Endometrial microvascular endothelial cells (primary cell): ENCODE data around the gene IFNA6. TPM values are rescaled to one million over a fixed set of nuclear protein-coding genes. Genes with fewer than 3 reads are reported as not detected.

Source experiments
- total RNA-seq: library from RNA; depleted of rRNA; stranded (reverse); fragments of >200 nt; gene quantifications from one replicate; pipeline ENCODE4 v1.2.3, GENCODE V29; 2015; ENCODE audit errors: inconsistent ontology term

Gene IFNA6
- total RNA-seq, 1 donor from 2014 or later: not detected

Other genes starting within 250 kb of the IFNA6 start
- gene IFNW1, start 209.1 kb downstream of the IFNA6 start, total RNA-seq: not detected
- not detected for gene IFNA21, start 184.2 kb downstream of the IFNA6 start, total RNA-seq
- gene IFNA4, start 163.3 kb downstream of the IFNA6 start, total RNA-seq: not detected
- gene IFNA7, start 148.7 kb downstream of the IFNA6 start, total RNA-seq: not detected
- gene IFNA10, start 143.7 kb downstream of the IFNA6 start, total RNA-seq: not detected
- not detected for gene IFNA16, start 133.6 kb downstream of the IFNA6 start, total RNA-seq
- not detected for gene IFNA17, start 122.7 kb downstream of the IFNA6 start, total RNA-seq
- not detected for gene IFNA14, start 110.9 kb downstream of the IFNA6 start, total RNA-seq
- not detected for gene IFNA5, start 45.6 kb downstream of the IFNA6 start, total RNA-seq
- 35.3 TPM for gene KLHL9, start 15.5 kb downstream of the IFNA6 start, total RNA-seq
- not detected for gene IFNA13, start 17.2 kb upstream of the IFNA6 start, total RNA-seq
- not detected for gene IFNA2, start 34.5 kb upstream of the IFNA6 start, total RNA-seq
- gene IFNA8, start 58.2 kb upstream of the IFNA6 start, total RNA-seq: not detected
- gene IFNA1, start 89.6 kb upstream of the IFNA6 start, total RNA-seq: not detected
- 2.1 TPM for gene IFNE, start 131.4 kb upstream of the IFNA6 start, total RNA-seq